Measurements from ENCODE around the gene TMEM200C. TPM values are rescaled to one million over a fixed set of nuclear protein-coding genes. Genes with fewer than 3 reads are reported as not detected.

TMEM200C gene
- total RNA-seq, 1 donor from 2014 or later = under 0.01 TPM

DNA sequence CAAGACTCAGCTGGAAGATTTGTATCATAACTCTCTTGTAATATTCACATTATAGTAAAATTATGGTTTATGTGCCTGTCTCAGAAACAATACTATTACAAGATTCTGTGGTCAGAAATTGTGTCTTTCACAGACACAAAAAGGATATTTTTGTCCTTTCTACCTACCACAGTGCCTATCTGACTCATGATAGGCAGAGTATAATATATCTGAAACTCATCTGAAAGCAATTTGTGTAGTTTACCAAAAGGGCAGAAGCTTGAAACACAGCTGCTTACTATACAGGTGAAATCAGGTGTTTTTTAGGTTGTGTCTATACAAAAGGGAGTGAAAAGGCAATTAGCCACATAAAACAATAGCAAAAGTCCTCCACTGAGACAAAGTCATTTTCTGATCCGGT is 10.9 kb downstream of the TMEM200C start:
- no peaks in the 10 kb centered on the region for H3K27me3 ChIP-seq (ENCODE audit: control insufficient read depth, insufficient read depth, low read length)
- no peak for TF ChIP-seq CTCF (IDR thresholded peaks at IDR 0.05; ENCODE audit: insufficient read depth, low read length, severe bottlenecking)
- FAIRE-seq (no peak), DNase-seq (ENCODE audit: low read depth) (no peak)
- no peak overlapping the region for H3K4me3 ChIP-seq (ENCODE audit: low read depth, low read length)
- no peaks in the 10 kb centered on the region for H3K36me3 ChIP-seq (ENCODE audit: control insufficient read depth, insufficient read depth, low read length)

DNA sequence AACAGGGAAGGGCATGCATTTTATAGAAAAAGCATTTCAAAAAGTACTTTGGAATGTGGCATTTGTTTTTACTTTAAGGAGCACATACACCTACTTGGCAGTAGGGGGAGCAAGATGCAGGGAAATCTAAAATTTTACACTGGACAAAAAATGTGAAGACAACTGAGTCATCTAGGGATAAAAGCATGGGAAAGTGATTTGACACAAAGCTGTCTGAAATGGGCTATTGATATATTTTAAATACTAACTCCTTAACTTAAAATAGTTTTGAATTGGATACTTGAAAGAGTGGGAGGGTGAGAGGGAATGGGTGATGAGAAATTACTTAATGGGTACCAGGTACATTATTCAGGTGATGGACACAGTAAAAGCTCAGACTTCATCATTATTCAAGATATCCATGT is 15.8 kb downstream of the TMEM200C start:
- Histone ChIP-seq H3K4me3 (ENCODE audit: low read depth, low read length) (no peak overlapping the region), H3K27me3 (ENCODE audit: control insufficient read depth, insufficient read depth, low read length) (no peaks in the 10 kb centered on the region), H3K36me3 (ENCODE audit: control insufficient read depth, insufficient read depth, low read length) (no peaks in the 10 kb centered on the region)
- peak; percentile 60 for TF ChIP-seq CTCF (IDR thresholded peaks at IDR 0.05; ENCODE audit: insufficient read depth, low read length, severe bottlenecking)
- DNase-seq (ENCODE audit: low read depth) (peak; percentile 32), FAIRE-seq (no peak)

- Histone ChIP-seq H3K4me3 (ENCODE audit: low read depth, low read length) (no peak overlapping the region), H3K27me3 (ENCODE audit: control insufficient read depth, insufficient read depth, low read length) (no peaks in the 10 kb centered on the region), H3K36me3 (ENCODE audit: control insufficient read depth, insufficient read depth, low read length) (no peaks in the 10 kb centered on the region)
- no peak for TF ChIP-seq CTCF (IDR thresholded peaks at IDR 0.05; ENCODE audit: insufficient read depth, low read length, severe bottlenecking)
- no peak for FAIRE-seq
- DNase-seq (ENCODE audit: low read depth) = no peak
Measured at GRCh38 chr18:5876891-5877290, 18.4 kb downstream of the TMEM200C start.

DNA sequence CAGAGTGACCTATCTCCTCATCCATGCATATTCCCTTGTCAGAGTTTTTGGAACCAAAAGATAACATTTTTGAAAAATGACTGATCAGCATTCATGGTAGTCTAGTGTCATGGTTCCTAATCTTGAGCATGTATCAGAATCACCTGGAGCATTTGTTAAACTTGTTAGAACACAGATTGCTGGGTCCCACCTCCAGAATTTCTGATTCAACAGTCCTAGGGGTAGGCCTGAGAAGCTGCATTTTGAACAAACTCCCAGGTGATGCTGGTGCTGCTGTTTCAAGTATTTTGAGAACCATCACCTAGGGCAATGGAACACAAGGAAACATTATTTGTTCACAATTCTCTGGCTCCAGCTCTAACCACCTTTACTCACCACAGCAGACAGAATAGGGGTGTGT is 21.0 kb downstream of the TMEM200C start:
- DNase-seq (ENCODE audit: low read depth) = no peak
- Histone ChIP-seq H3K27me3 (ENCODE audit: control insufficient read depth, insufficient read depth, low read length) (no peaks in the 10 kb centered on the region), H3K4me3 (ENCODE audit: low read depth, low read length) (no peak overlapping the region), H3K36me3 (ENCODE audit: control insufficient read depth, insufficient read depth, low read length) (no peaks in the 10 kb centered on the region)
- no peak for FAIRE-seq
- TF ChIP-seq CTCF (IDR thresholded peaks at IDR 0.05; ENCODE audit: insufficient read depth, low read length, severe bottlenecking) = no peak

DNA sequence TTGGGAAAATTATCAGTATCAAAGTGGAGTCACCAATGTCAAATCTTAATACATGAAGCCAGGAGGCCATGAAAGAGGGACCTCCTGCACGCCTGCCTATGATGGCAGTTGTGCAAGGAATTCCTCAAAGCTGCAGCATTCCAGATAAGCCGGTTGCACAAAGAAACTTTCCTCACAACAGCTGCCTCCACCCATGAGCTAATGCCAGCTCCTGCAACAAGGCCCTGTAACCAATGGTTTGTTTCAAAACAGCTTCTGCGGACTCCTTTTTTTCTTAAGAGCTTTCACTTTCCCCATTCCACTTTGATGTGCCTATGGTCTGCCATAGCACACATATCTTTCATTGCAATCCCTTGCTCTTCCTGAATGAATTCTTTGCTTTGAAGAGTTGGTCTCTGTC is 22.4 kb downstream of the TMEM200C start:
- Histone ChIP-seq H3K4me3 (ENCODE audit: low read depth, low read length) (no peak overlapping the region), H3K27me3 (ENCODE audit: control insufficient read depth, insufficient read depth, low read length) (no peaks in the 10 kb centered on the region), H3K36me3 (ENCODE audit: control insufficient read depth, insufficient read depth, low read length) (no peaks in the 10 kb centered on the region)
- DNase-seq (ENCODE audit: low read depth) (no peak), FAIRE-seq (no peak)
- no peak for TF ChIP-seq CTCF (IDR thresholded peaks at IDR 0.05; ENCODE audit: insufficient read depth, low read length, severe bottlenecking)

GRCh38 chr18:5871426-5871825 is 23.9 kb downstream of the TMEM200C start:
- DNase-seq (ENCODE audit: low read depth) (no peak), FAIRE-seq (no peak)
- no peak for TF ChIP-seq CTCF (IDR thresholded peaks at IDR 0.05; ENCODE audit: insufficient read depth, low read length, severe bottlenecking)
- Histone ChIP-seq H3K4me3 (ENCODE audit: low read depth, low read length) (no peak overlapping the region), H3K36me3 (ENCODE audit: control insufficient read depth, insufficient read depth, low read length) (no peaks in the 10 kb centered on the region), H3K27me3 (ENCODE audit: control insufficient read depth, insufficient read depth, low read length) (no peaks in the 10 kb centered on the region)

Measured in bronchial epithelial cell (primary cell).